Caco-2 (cell line): ENCODE results near the gene SLC39A11. TPM values are rescaled to one million over a fixed set of nuclear protein-coding genes. Genes with fewer than 3 reads are reported as not detected.

Source experiments
- BruUV-seq: library from RNA; stranded (reverse); fragments of 400-500 nt; replicated peaks from 2 replicates; lab custom pipeline; 2021; lab: Mats Ljungman, UMichigan
- CTCF ChIA-PET: fragments of 300-600 bp; sonication (Branson Sonifier 250); formaldehyde crosslinking; loops from one replicate; lab custom pipeline; 2022; ENCODE audit warnings: antibody characterized with exemption; lab: Charles Lee
- POLR2A ChIA-PET: fragments of 300-600 bp; sonication (Branson Sonifier 250); formaldehyde crosslinking; loops from one replicate; lab custom pipeline; 2022; ENCODE audit warnings: antibody characterized with exemption; lab: Charles Lee
- DNase-seq, 2 experiments: peaks; one replicate each; pipeline versions ENCODE4 v3.0.0 to v3.0.0-alpha.2; 2020 to 2022
- H3K27me3 ChIP-seq: replicated peaks from 2 replicates; pipeline ENCODE4 v1.6.0; 2011; ENCODE audit warnings: low read length; ENCODE audit not compliant: control insufficient read depth, insufficient read depth
- H3K36me3 ChIP-seq: 2 replicates; pipeline ENCODE4 v1.5.1; 2011; ENCODE audit warnings: low read length; ENCODE audit not compliant: control insufficient read depth, insufficient read depth
- H3K4me1 ChIP-seq: fragments of 250-450 bp; sonication (Bioruptor Pico); 2 replicates; pipeline ENCODE4 v1.5.1; 2020; ENCODE audit warnings: mild to moderate bottlenecking
- H3K4me3 ChIP-seq: 2 replicates; pipeline ENCODE4 v1.5.1; 2011; ENCODE audit warnings: low read depth, mild to moderate bottlenecking, control low read depth, low read length
- H3K9me3 ChIP-seq: fragments of 250-450 bp; sonication (Bioruptor Pico); 2 replicates; pipeline ENCODE4 v1.5.1; 2020; ENCODE audit warnings: mild to moderate bottlenecking, moderate library complexity
- H3K27ac Mint-ChIP-seq: one replicate; pipeline ENCODE4 v1.8.0; 2022; ENCODE audit warnings: mixed read lengths; ENCODE audit not compliant: unreplicated experiment
- H3K27me3 Mint-ChIP-seq: one replicate; pipeline ENCODE4 v1.8.0; 2022; ENCODE audit warnings: mixed read lengths; ENCODE audit not compliant: insufficient read depth, unreplicated experiment
- H3K36me3 Mint-ChIP-seq: one replicate; pipeline ENCODE4 v1.8.0; 2022; ENCODE audit warnings: mild to moderate bottlenecking, mixed read lengths; ENCODE audit not compliant: insufficient read depth, unreplicated experiment
- H3K4me1 Mint-ChIP-seq: one replicate; pipeline ENCODE4 v1.8.0; 2022; ENCODE audit warnings: low read depth, mixed read lengths; ENCODE audit not compliant: unreplicated experiment
- H3K4me3 Mint-ChIP-seq: one replicate; pipeline ENCODE4 v1.8.0; 2022; ENCODE audit warnings: mild to moderate bottlenecking, moderate library complexity, mixed read lengths; ENCODE audit not compliant: unreplicated experiment
- H3K9me3 Mint-ChIP-seq: one replicate; pipeline ENCODE4 v1.8.0; 2022; ENCODE audit warnings: mixed read lengths; ENCODE audit not compliant: unreplicated experiment
- CTCF ChIP-seq, 2 experiments: fragments of 200-600 bp in 1 of 2; IDR thresholded peaks; 1 replicate in 1 of 2; 2 replicates in 1 of 2; pipeline versions ENCODE4 v1.5.1 to v1.8.0; 2011 to 2022; ENCODE audit warnings: antibody characterized with exemption in 1 of 2, control low read depth in 1 of 2, inconsistent platforms in 1 of 2, low read depth in 1 of 2, low read length in 1 of 2, mild to moderate bottlenecking in 1 of 2, moderate library complexity in 1 of 2; ENCODE audit not compliant: insufficient read depth in 1 of 2, severe bottlenecking in 1 of 2, unreplicated experiment in 1 of 2
- intact Hi-C: fragments of 100-400 bp; cut with micrococcal nuclease; formaldehyde crosslinking; loops from one replicate; pipeline ENCODE4 v1.10.0; 2022; ENCODE audit not compliant: unreplicated experiment
- total RNA-seq: library from RNA; stranded (reverse); gene quantifications from 2 replicates; pipeline ENCODE4 v1.2.3, GENCODE V29; 2022

The SLC39A11 gene
- total RNA-seq, 1 experiment from 2014 or later, result 26.4 TPM

GRCh38 chr17:73091410-73091769 is 1.1 kb downstream of the SLC39A11 start:
- Histone ChIP-seq H3K9me3 (no peaks in the 10 kb centered on the region), H3K4me3 (peak overlapping the region; percentile 66), H3K27me3 (no peaks in the 10 kb centered on the region), H3K4me1 (0 out of 2 replicates have a peak, but pooled peaks cover 5% of the 10 kb centered on the region), H3K36me3 (no peaks in the 10 kb centered on the region)
- H3K4me1 Mint-ChIP-seq, result no peaks in the 10 kb centered on the region
- intact Hi-C loops, result loop anchor here (5.0 to 10.0 kb wide), 2 partner anchors 73 to 104 kb away; partner anchors contain the start of gene SSTR2
- H3K36me3 Mint-ChIP-seq, result peaks cover 6% of the 10 kb centered on the region
- DNase-seq, result no peak
- ChIA-PET CTCF (interaction anchor here (0.8 to 1.3 kb wide), 3 partner anchors 65 to 105 kb away, joined by 3 to 4 read pairs (median 3); no protein-coding TSS in a partner anchor), POLR2A (interaction anchor here (0.5 kb wide), 1 partner anchor 866 kb away, joined by 3 read pairs; no protein-coding TSS in a partner anchor)
- H3K4me3 Mint-ChIP-seq, result peak overlapping the region; percentile 93
- BruUV-seq, result no TSS peak
- H3K27me3 Mint-ChIP-seq, result no peaks in the 10 kb centered on the region
- H3K9me3 Mint-ChIP-seq, result no peaks in the 10 kb centered on the region
- H3K27ac Mint-ChIP-seq, result no peak overlapping the region
- no peak for TF ChIP-seq CTCF (IDR thresholded peaks at IDR 0.05; ENCODE audit: insufficient read depth in 1 of 2, low read depth in 1 of 2, low read length in 1 of 2, severe bottlenecking in 1 of 2, unreplicated experiment in 1 of 2)

- peaks cover 6% of the 10 kb centered on the region for H3K36me3 Mint-ChIP-seq
- H3K4me1 Mint-ChIP-seq, result no peaks in the 10 kb centered on the region
- Histone ChIP-seq H3K9me3 (no peaks in the 10 kb centered on the region), H3K4me3 (no peak overlapping the region), H3K27me3 (no peaks in the 10 kb centered on the region), H3K36me3 (no peaks in the 10 kb centered on the region), H3K4me1 (0 out of 2 replicates have a peak, but pooled peaks cover 5% of the 10 kb centered on the region)
- H3K4me3 Mint-ChIP-seq, result peak overlapping the region; percentile 13
- no peaks in the 10 kb centered on the region for H3K27me3 Mint-ChIP-seq
- DNase-seq, result no peak
- intact Hi-C loops, result loop anchor here (5.0 to 10.0 kb wide), 2 partner anchors 74 to 103 kb away; partner anchors contain the start of gene SSTR2
- no peaks in the 10 kb centered on the region for H3K9me3 Mint-ChIP-seq
- POLR2A ChIA-PET, result no interaction called here
- no peak for TF ChIP-seq CTCF (IDR thresholded peaks at IDR 0.05; ENCODE audit: insufficient read depth in 1 of 2, low read depth in 1 of 2, low read length in 1 of 2, severe bottlenecking in 1 of 2, unreplicated experiment in 1 of 2)
- CTCF ChIA-PET, result interaction anchor here (1.3 kb wide), 1 partner anchor 66 kb away, joined by 3 read pairs; no protein-coding TSS in a partner anchor
- BruUV-seq, result no TSS peak
- no peak overlapping the region for H3K27ac Mint-ChIP-seq
Observed at GRCh38 chr17:73090396-73091202, 1.9 kb downstream of the SLC39A11 start.
